ENCODE measurements around the gene BRK1. TPM values are rescaled to one million over a fixed set of nuclear protein-coding genes. Genes with fewer than 3 reads are reported as not detected.
"Not testable (repeated sequence)": the region's sequence is repeated elsewhere in the genome, so short reads cannot be mapped to it uniquely, and the experiment has no call there.

Gene BRK1
- polyA plus RNA-seq, 3 donors: 178 to 213 (median 211) TPM

- no peak for DNase-seq (ENCODE audit: extremely low read depth in 1 of 11, low read depth in 9 of 11, low spot score in 4 of 11)
Observed at GRCh38 chr3:10166213-10166604, 50.7 kb downstream of the BRK1 start.

GRCh38 chr3:10169000-10169496 lies 53.6 kb downstream of the BRK1 start:
- DNase-seq (ENCODE audit: extremely low read depth in 1 of 11, low read depth in 9 of 11, low spot score in 4 of 11): no peak

- DNase-seq (ENCODE audit: extremely low read depth in 1 of 11, low read depth in 9 of 11, low spot score in 4 of 11): no peak
Observed at GRCh38 chr3:10170915-10171478, 55.5 kb downstream of the BRK1 start.

- DNase-seq (ENCODE audit: extremely low read depth in 1 of 11, low read depth in 9 of 11, low spot score in 4 of 11): no peak
Observed at GRCh38 chr3:10173095-10173925, 57.8 kb downstream of the BRK1 start.

DNA sequence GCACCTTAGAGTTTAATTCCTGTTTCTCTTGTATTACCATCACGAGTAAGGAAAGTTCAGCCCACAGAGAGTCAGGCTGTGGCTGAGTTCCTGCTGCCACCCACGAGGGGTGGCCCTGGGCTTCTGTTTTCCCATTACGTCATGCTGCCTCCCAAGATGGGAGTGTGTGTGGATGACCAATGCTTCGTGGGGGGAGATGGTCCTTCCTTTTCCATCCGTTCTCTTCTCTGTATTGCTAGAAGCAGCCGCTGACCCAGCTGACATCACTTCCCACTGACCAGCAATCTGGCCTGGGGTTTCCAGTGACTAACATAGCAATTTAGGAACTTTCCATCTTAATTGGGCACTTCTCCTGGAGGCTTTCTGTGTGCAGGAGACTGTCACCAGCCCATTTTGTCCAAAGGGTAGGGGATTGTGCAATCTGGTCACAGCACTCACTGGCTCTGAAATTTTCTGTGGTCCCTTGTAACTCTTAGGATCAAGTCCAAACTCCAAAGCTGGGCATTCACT lies 58.5 kb downstream of the BRK1 start:
- no peak for DNase-seq (ENCODE audit: extremely low read depth in 1 of 11, low read depth in 9 of 11, low spot score in 4 of 11)

GRCh38 chr3:10175334-10175733 lies 59.9 kb downstream of the BRK1 start:
- DNase-seq (ENCODE audit: extremely low read depth in 1 of 11, low read depth in 9 of 11, low spot score in 4 of 11): not testable (repeated sequence)

DNA sequence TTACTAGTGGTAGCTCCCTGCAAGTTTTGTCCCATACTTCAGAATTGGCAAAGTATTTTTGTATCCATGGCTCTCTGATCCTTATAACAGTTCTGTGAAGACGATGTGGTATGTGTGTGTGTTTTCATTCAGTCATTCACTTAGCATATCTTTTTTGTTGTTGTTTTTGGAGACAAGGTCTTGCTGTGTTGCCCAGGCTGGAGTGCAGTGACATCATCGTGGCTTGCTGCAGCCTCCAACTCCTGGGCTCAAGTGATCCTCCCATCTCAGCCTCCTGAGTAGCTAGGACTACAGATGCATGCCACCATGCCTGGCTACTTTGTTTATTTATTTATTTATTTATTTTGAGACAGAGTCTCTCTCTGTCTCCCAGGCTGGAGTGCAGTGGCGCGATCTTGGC lies 60.7 kb downstream of the BRK1 start:
- not testable (repeated sequence) for DNase-seq (ENCODE audit: extremely low read depth in 1 of 11, low read depth in 9 of 11, low spot score in 4 of 11)

Other genes with a start within 250 kb of the BRK1 start
- under 1 TPM; 0.13 to 0.30 (median 0.17) TPM for gene CIDEC, start 235.4 kb upstream of the BRK1 start, polyA plus RNA-seq (ENCODE audit: insufficient read length in 3 of 3)
- 10 to 100 TPM; 40.4 to 47.0 (median 46.5) TPM for gene JAGN1, start 225.1 kb upstream of the BRK1 start, polyA plus RNA-seq (ENCODE audit: insufficient read length in 3 of 3)
- 10 to 100 TPM in 1 of 3 donors, 1 to 10 TPM in 2; 8.9 to 14.5 (median 10.0) TPM for gene IL17RE, start 212.8 kb upstream of the BRK1 start, polyA plus RNA-seq (ENCODE audit: insufficient read length in 3 of 3)
- gene IL17RC, start 198.6 kb upstream of the BRK1 start, polyA plus RNA-seq (ENCODE audit: insufficient read length in 3 of 3): 10 to 100 TPM; 30.9 to 42.3 (median 39.6) TPM
- 10 to 100 TPM; 50.6 to 72.2 (median 54.2) TPM for gene CRELD1, start 181.8 kb upstream of the BRK1 start, polyA plus RNA-seq (ENCODE audit: insufficient read length in 3 of 3)
- 1 to 10 TPM; 3.7 to 4.8 (median 4.2) TPM for gene PRRT3, start 163.3 kb upstream of the BRK1 start, polyA plus RNA-seq (ENCODE audit: insufficient read length in 3 of 3)
- 10 to 100 TPM; 79.3 to 94.2 (median 91.4) TPM for gene EMC3, start 128.8 kb upstream of the BRK1 start, polyA plus RNA-seq (ENCODE audit: insufficient read length in 3 of 3)
- gene FANCD2, start 89.2 kb upstream of the BRK1 start, polyA plus RNA-seq (ENCODE audit: insufficient read length in 3 of 3): 10 to 100 TPM; 20.7 to 24.8 (median 22.6) TPM
- gene FANCD2OS, start 7.4 kb upstream of the BRK1 start, polyA plus RNA-seq (ENCODE audit: insufficient read length in 3 of 3): under 1 TPM in 1 of 3 donors, not detected in 2; 0.47 TPM
- 10 to 100 TPM; 80.2 to 86.3 (median 85.1) TPM for gene VHL, start 26.1 kb downstream of the BRK1 start, polyA plus RNA-seq (ENCODE audit: insufficient read length in 3 of 3)
- gene IRAK2, start 49.2 kb downstream of the BRK1 start, polyA plus RNA-seq (ENCODE audit: insufficient read length in 3 of 3): under 1 TPM; 0.61 to 0.76 (median 0.70) TPM
- 10 to 100 TPM; 32.2 to 35.8 (median 35.4) TPM for gene TATDN2, start 132.8 kb downstream of the BRK1 start, polyA plus RNA-seq (ENCODE audit: insufficient read length in 3 of 3)
- 1 to 10 TPM; 2.1 to 3.2 (median 2.8) TPM for gene GHRL, start 177.3 kb downstream of the BRK1 start, polyA plus RNA-seq (ENCODE audit: insufficient read length in 3 of 3)
- 100 to 1,000 TPM; 106 to 131 (median 128) TPM for gene SEC13, start 205.4 kb downstream of the BRK1 start, polyA plus RNA-seq (ENCODE audit: insufficient read length in 3 of 3)

All from renal cortex interstitium (tissue), 11 donors.